Measurements from ENCODE around the gene EHBP1L1. TPM values are rescaled to one million over a fixed set of nuclear protein-coding genes. Genes with fewer than 3 reads are reported as not detected.

EHBP1L1 gene
- total and polyA plus RNA-seq, 2 of the 8 experiments (the other 6 are each of a cell fraction or from before 2014, with no cell fraction given) = 4.3 to 6.6 TPM

- Histone ChIP-seq H3K79me2 (ENCODE audit: control insufficient read depth in 1 of 2, insufficient read depth in 2 of 2, low read length in 2 of 2) (no peaks in the 10 kb centered on the region), H4K8ac (ENCODE audit: extremely low read depth, insufficient read depth, low read length) (no peak overlapping the region), H4K91ac (replicated peaks; ENCODE audit: insufficient read length, low read length) (no peak overlapping the region), H3K9ac (replicated peaks in 1 of 4; ENCODE audit: extremely low read depth in 1 of 4, low read depth in 3 of 4, low read length in 3 of 4) (no peak overlapping the region), H3K9me3 (ENCODE audit: insufficient read depth in 2 of 2, low read depth in 1 of 2, low read length in 1 of 2) (no peaks in the 10 kb centered on the region), H3K27ac (ENCODE audit: low read depth, low read length) (no peak overlapping the region), H2BK5ac (ENCODE audit: low read depth, low read length) (no peak overlapping the region), H3K18ac (ENCODE audit: extremely low read depth, low read length) (no peak overlapping the region), H4K20me1 (replicated peaks in 1 of 2; ENCODE audit: control insufficient read depth in 1 of 2, insufficient read depth in 2 of 2, low read length in 2 of 2) (peaks cover 0 to 13% of the 10 kb centered on the region in 2 experiments), H3K56ac (replicated peaks; ENCODE audit: insufficient read length, low read depth, low read length) (no peak overlapping the region), H3K79me1 (ENCODE audit: low read depth, low read length) (peaks cover 4% of the 10 kb centered on the region; the same call in 1 of the 2 replicates), H4K5ac (ENCODE audit: insufficient read length, low read depth, low read length) (no peak overlapping the region), H2BK120ac (replicated peaks; ENCODE audit: low read depth, low read length) (no peak overlapping the region), H3K27me3 (replicated peaks in 1 of 4; ENCODE audit: control insufficient read depth in 3 of 4, extremely low read depth in 1 of 4, insufficient read depth in 3 of 4, low read length in 3 of 4) (no peaks in the 10 kb centered on the region), H3K4me3 (ENCODE audit: extremely low read depth in 1 of 4, insufficient read depth in 2 of 4, low read depth in 3 of 4, low read length in 4 of 4) (no peak overlapping the region), H3K36me3 (ENCODE audit: control insufficient read depth in 2 of 4, insufficient read depth in 4 of 4, low read length in 3 of 4) (peaks cover 4 to 44% (median 29%) of the 10 kb centered on the region in 4 experiments; a peak in 7 of 8 replicates), H2BK20ac (ENCODE audit: low read length) (no peak overlapping the region), H2BK12ac (ENCODE audit: low read depth, low read length) (no peak overlapping the region), H3K4me1 (replicated peaks in 1 of 4; ENCODE audit: control insufficient read depth in 3 of 4, insufficient read depth in 4 of 4, low read length in 3 of 4) (peaks cover 3 to 15% (median 8%) of the 10 kb centered on the region in 4 experiments), H3K14ac (ENCODE audit: insufficient read length) (no peak overlapping the region), H2AFZ (ENCODE audit: low read length) (no peak overlapping the region), H3K4ac (replicated peaks; ENCODE audit: insufficient read length, low read depth, low read length) (no peak overlapping the region), H3K4me2 (ENCODE audit: insufficient read depth in 1 of 2, low read depth in 2 of 2, low read length in 2 of 2) (no peak overlapping the region), H3K23ac (ENCODE audit: insufficient read length) (no peak overlapping the region), H2AK5ac (ENCODE audit: low read depth, low read length) (no peak overlapping the region), H2BK15ac (ENCODE audit: low read length) (no peak overlapping the region), H3K23me2 (ENCODE audit: low read depth, low read length) (peaks cover 3% of the 10 kb centered on the region; the same call in 1 of the 2 replicates)
- no peak for DNase-seq (ENCODE audit: low read depth in 1 of 2, low spot score in 2 of 2)
- TF ChIP-seq CHD2 (IDR thresholded peaks at IDR 0.05; ENCODE audit: low read length) (no peak), ATF3 (IDR thresholded peaks at IDR 0.05; ENCODE audit: insufficient read depth, low read depth, low read length) (no peak)
- CTCF ChIA-PET (ENCODE audit: partially characterized antibody) = interaction anchor here (1.6 to 2.4 kb wide), 2 partner anchors 9 to 25 kb away, joined by 3 to 9 read pairs; no protein-coding TSS in a partner anchor
- 91% methylated on average over 11 of the region's 11 CpGs; no CpG with 5 or more reads in 1 of the 2 experiments for WGBS, 2 experiments (ENCODE audit: extremely low coverage in 1 of 2, insufficient coverage in 1 of 2, insufficient read length in 1 of 2, insufficient replicate concordance in 2 of 2, low coverage in 1 of 2, low lambda C conversion rate in 2 of 2, missing lambda C conversion rate in 1 of 2)
- POLR2A ChIA-PET (ENCODE audit: partially characterized antibody) = interaction anchor here (1.7 to 6.9 kb wide), 4 partner anchors 9 to 16 kb away, joined by 4 to 40 read pairs (median 7); no protein-coding TSS in a partner anchor
- no peak for FAIRE-seq
Observed at GRCh38 chr11:65634440-65634839, 58.6 kb downstream of the EHBP1L1 start.
